ENCODE data around the gene EXOC3L4.

GRCh38 chr14:103055695-103056094 lies 38.8 kb upstream of the EXOC3L4 start:
- TF ChIP-seq JUND (IDR thresholded peaks at IDR 0.05) (no peak), SIN3A (IDR thresholded peaks at IDR 0.05; ENCODE audit: borderline replicate concordance, low read depth, low read length) (no peak), CTCF (IDR thresholded peaks at IDR 0.05) (no peak), MAX (IDR thresholded peaks at IDR 0.05; ENCODE audit: low read depth) (no peak), POLR2AphosphoS5 (IDR thresholded peaks at IDR 0.05; ENCODE audit: low read depth, low read length) (no peak), TCF12 (IDR thresholded peaks at IDR 0.05) (no peak), MXI1 (IDR thresholded peaks at IDR 0.05; ENCODE audit: low read depth, low read length) (no peak), GATA2 (CRISPR knock-in tag; IDR thresholded peaks at IDR 0.05) (no peak), USF2 (IDR thresholded peaks at IDR 0.05; ENCODE audit: borderline replicate concordance, low read depth, low read length) (no peak), SMC3 (IDR thresholded peaks at IDR 0.05; ENCODE audit: low read depth, low read length) (no peak), EP300 (IDR thresholded peaks at IDR 0.05; ENCODE audit: borderline replicate concordance in 1 of 2, low read depth in 1 of 2, low read length in 1 of 2) (no peak)

Data from SK-N-SH (cell line).